Hepatocyte (in vitro differentiated cells): Measurements from ENCODE around the gene SLC17A9. TPM values are rescaled to one million over a fixed set of nuclear protein-coding genes. Genes with fewer than 3 reads are reported as not detected.

ENCODE experiments used
- DNase-seq: peaks from one replicate; pipeline ENCODE4 v3.0.0-alpha.2; 2016; ENCODE audit warnings: low spot score
- H2AFZ ChIP-seq: fragments of 200-600 bp; sonication (generic); 2 replicates; pipeline ENCODE4 v1.6.0; 2016; ENCODE audit warnings: antibody characterized with exemption, mild to moderate bottlenecking
- H3K27ac ChIP-seq: fragments of 200-600 bp; sonication (generic); 2 replicates; pipeline ENCODE4 v1.5.1; 2016; ENCODE audit warnings: mild to moderate bottlenecking
- H3K27me3 ChIP-seq: fragments of 200-600 bp; sonication (generic); 2 replicates; pipeline ENCODE4 v1.6.1; 2016
- H3K36me3 ChIP-seq: fragments of 200-600 bp; sonication (generic); replicated peaks from 2 replicates; pipeline ENCODE4 v1.5.1; 2016; ENCODE audit warnings: low read depth; ENCODE audit not compliant: insufficient read depth
- H3K4me1 ChIP-seq: fragments of 200-600 bp; sonication (generic); 2 replicates; pipeline ENCODE4 v1.5.1; 2016; ENCODE audit warnings: mild to moderate bottlenecking, moderate library complexity; ENCODE audit not compliant: insufficient read depth
- H3K4me2 ChIP-seq: fragments of 200-600 bp; sonication (generic); 2 replicates; pipeline ENCODE4 v1.6.0; 2016
- H3K4me3 ChIP-seq: fragments of 200-600 bp; sonication (generic); 2 replicates; pipeline ENCODE4 v1.5.1; 2016; ENCODE audit warnings: mild to moderate bottlenecking
- H3K79me2 ChIP-seq: fragments of 200-600 bp; sonication (generic); 2 replicates; pipeline ENCODE4 v1.6.0; 2017; ENCODE audit warnings: mild to moderate bottlenecking
- H3K9me2 ChIP-seq: fragments of 200-600 bp; sonication (generic); replicated peaks from 2 replicates; pipeline ENCODE4 v1.6.0; 2017; ENCODE audit warnings: mild to moderate bottlenecking; ENCODE audit not compliant: insufficient read depth
- H3K9me3 ChIP-seq: fragments of 200-600 bp; sonication (generic); 2 replicates; pipeline ENCODE4 v1.5.1; 2016; ENCODE audit warnings: low read depth, mild to moderate bottlenecking
- H4K20me1 ChIP-seq: fragments of 200-600 bp; sonication (generic); 2 replicates; pipeline ENCODE4 v1.6.0; 2016; ENCODE audit warnings: mild to moderate bottlenecking; ENCODE audit not compliant: insufficient read depth, poor library complexity, severe bottlenecking
- CTCF ChIP-seq: fragments of 200-600 bp; sonication (generic); IDR thresholded peaks from 2 replicates; pipeline ENCODE4 v1.5.1; 2016; ENCODE audit warnings: antibody characterized with exemption, mild to moderate bottlenecking; ENCODE audit not compliant: poor library complexity
- EZH2 ChIP-seq: fragments of 200-600 bp; sonication (generic); IDR thresholded peaks from 2 replicates; pipeline ENCODE4 v1.6.1; 2016; ENCODE audit warnings: antibody characterized with exemption, mild to moderate bottlenecking, borderline replicate concordance
- EZH2phosphoT487 ChIP-seq: fragments of 200-600 bp; sonication (generic); IDR thresholded peaks from one replicate; pipeline ENCODE4 v1.6.1; 2018; ENCODE audit warnings: antibody characterized with exemption, mild to moderate bottlenecking, low read depth, moderate library complexity; ENCODE audit not compliant: unreplicated experiment, severe bottlenecking
- WGBS: methylation state at CpG from one replicate; pipeline ENCODE4 v1.1.6; 2016; ENCODE audit warnings: low lambda C conversion rate; ENCODE audit errors: missing lambda C conversion rate; 5-methylcytosine and 5-hydroxymethylcytosine counted together
- polyA plus RNA-seq: library from polyadenylated mRNA; unstranded; fragments of >200 nt; fragmentation: Nextera tagmentation; extraction: Ambion mirVana; gene quantifications from 2 replicates; pipeline ENCODE4 v1.2.1, GENCODE V29; 2016
- total RNA-seq: library from RNA; depleted of rRNA; stranded (reverse); fragments of >200 nt; gene quantifications from 2 replicates; pipeline ENCODE4 v1.2.3, GENCODE V29; 2014

The SLC17A9 gene
- total and polyA plus RNA-seq, 2 experiments from 2014 or later: 26.9 to 83.9 TPM

- Histone ChIP-seq H3K4me3 (no peak overlapping the region), H3K4me2 (no peak overlapping the region), H3K9me3 (no peaks in the 10 kb centered on the region), H4K20me1 (no peaks in the 10 kb centered on the region), H3K4me1 (peaks cover under 1% of the 10 kb centered on the region), H3K27me3 (peaks cover 54% of the 10 kb centered on the region), H3K79me2 (no peaks in the 10 kb centered on the region), H3K9me2 (no peaks in the 10 kb centered on the region), H3K27ac (no peak overlapping the region), H2AFZ (no peak overlapping the region), H3K36me3 (no peaks in the 10 kb centered on the region)
- TF ChIP-seq EZH2phosphoT487: no peak
- TF ChIP-seq CTCF: no peak
- no peak for TF ChIP-seq EZH2
- DNase-seq: no peak
- WGBS: 19% methylated on average over 10 of the region's 12 CpGs
Observed at GRCh38 chr20:63014287-63014686, 61.8 kb downstream of the SLC17A9 start.

GRCh38 chr20:63014710-63015109 is 62.2 kb downstream of the SLC17A9 start:
- H3K4me2 ChIP-seq: no peak overlapping the region
- 13% methylated on average over 11 of the region's 11 CpGs for WGBS

GRCh38 chr20:63015147-63015661 is 62.7 kb downstream of the SLC17A9 start:
- Histone ChIP-seq H3K27me3 (peaks cover 45% of the 10 kb centered on the region), H3K79me2 (no peaks in the 10 kb centered on the region), H3K9me3 (no peaks in the 10 kb centered on the region), H3K4me3 (no peak overlapping the region), H3K4me1 (no peaks in the 10 kb centered on the region), H4K20me1 (no peaks in the 10 kb centered on the region), H3K36me3 (no peaks in the 10 kb centered on the region), H2AFZ (no peak overlapping the region), H3K4me2 (no peak overlapping the region), H3K27ac (no peak overlapping the region), H3K9me2 (no peaks in the 10 kb centered on the region)
- no peak for TF ChIP-seq EZH2phosphoT487
- no peak for TF ChIP-seq CTCF
- no peak for TF ChIP-seq EZH2
- no peak for DNase-seq
- 74% methylated on average over 15 of the region's 15 CpGs for WGBS

More at GRCh38 chr20:63014710-63015109, 62.2 kb downstream of the SLC17A9 start:
- no peak overlapping the region for H2AFZ ChIP-seq
- H3K79me2 ChIP-seq: no peaks in the 10 kb centered on the region
- no peaks in the 10 kb centered on the region for H3K9me3 ChIP-seq
- DNase-seq: peak; percentile 32
- no peaks in the 10 kb centered on the region for H4K20me1 ChIP-seq
- H3K4me3 ChIP-seq: no peak overlapping the region
- peaks cover 50% of the 10 kb centered on the region for H3K27me3 ChIP-seq
- TF ChIP-seq CTCF (no peak), EZH2 (no peak), EZH2phosphoT487 (no peak)
- no peaks in the 10 kb centered on the region for H3K4me1 ChIP-seq
- H3K36me3 ChIP-seq: no peaks in the 10 kb centered on the region
- H3K9me2 ChIP-seq: no peaks in the 10 kb centered on the region
- H3K27ac ChIP-seq: no peak overlapping the region
